B cell (primary cell): ENCODE measurements around the gene BAHCC1. TPM values are rescaled to one million over a fixed set of nuclear protein-coding genes. Genes with fewer than 3 reads are reported as not detected.

Experiments used
- ATAC-seq: fragments of 200-7000 bp; cut with Tn5 transposase; one replicate; pipeline ENCODE4 v1.10.0; 2021; ENCODE audit warnings: low read depth, mild to moderate bottlenecking, moderate number of reproducible peaks, moderate library complexity
- CTCF ChIA-PET: fragments of 350-600 bp; sonication (Branson Sonifier 250); formaldehyde crosslinking; loops from one replicate; lab custom pipeline; 2021; ENCODE audit warnings: antibody characterized with exemption, inconsistent platforms; lab: Charles Lee
- POLR2A ChIA-PET: fragments of 350-600 bp; sonication (Branson Sonifier 250); formaldehyde crosslinking; loops from one replicate; lab custom pipeline; 2021; ENCODE audit warnings: antibody characterized with exemption; lab: Charles Lee
- DNase-seq: peaks from one replicate; pipeline ENCODE4 v3.0.0; 2013
- H2AFZ ChIP-seq: 2 replicates; pipeline ENCODE4 v1.6.1; 2012; ENCODE audit warnings: mild to moderate bottlenecking, low read depth, low read length; ENCODE audit not compliant: insufficient read depth, poor library complexity, severe bottlenecking
- H3K27ac ChIP-seq, 2 donors: 1 replicate in 1 of 2; 2 replicates in 1 of 2; pipeline ENCODE4 v1.5.1; 2012 to 2013; ENCODE audit warnings: low read length in 2 of 2, mild to moderate bottlenecking in 2 of 2, moderate library complexity in 1 of 2
- H3K27me3 ChIP-seq, 4 experiments: fragments of 200-600 bp in 1 of 4; sonication (generic) in 1 of 4; replicated peaks in 1 of 4; 1 replicate in 2 of 4; 2 replicates in 2 of 4; pipeline versions ENCODE4 v1.6.1 to v1.7.0; 2013 to 2016; ENCODE audit warnings: low read length in 3 of 4, mild to moderate bottlenecking in 2 of 4, mixed read lengths in 1 of 4, moderate library complexity in 1 of 4; ENCODE audit not compliant: insufficient read depth in 4 of 4, control insufficient read depth in 3 of 4; ENCODE audit errors: control extremely low read depth in 1 of 4
- H3K36me3 ChIP-seq, 2 experiments: replicated peaks in 1 of 2; 1 replicate in 1 of 2; 2 replicates in 1 of 2; pipeline versions ENCODE4 v1.6.1 to v1.7.1; 2013; ENCODE audit warnings: low read length in 1 of 2; ENCODE audit not compliant: insufficient read depth in 2 of 2, control insufficient read depth in 1 of 2; ENCODE audit errors: control extremely low read depth in 1 of 2, extremely low read depth in 1 of 2
- H3K4me1 ChIP-seq, 2 donors: fragments of 200-600 bp in 1 of 2; sonication (generic) in 1 of 2; 1 replicate in 1 of 2; 2 replicates in 1 of 2; pipeline versions ENCODE4 v1.5.1 to v1.6.1; 2013 to 2017; ENCODE audit warnings: low read length in 2 of 2; ENCODE audit not compliant: control insufficient read depth in 2 of 2, insufficient read depth in 2 of 2
- H3K4me2 ChIP-seq: replicated peaks from 2 replicates; pipeline ENCODE3; 2012; ENCODE audit warnings: mild to moderate bottlenecking, low read depth, low read length; ENCODE audit not compliant: poor library complexity, severe bottlenecking
- H3K4me3 ChIP-seq, 5 experiments: fragments of 200-600 bp in 1 of 5; sonication (generic) in 1 of 5; 1 replicate in 3 of 5; 2 replicates in 2 of 5; pipeline versions ENCODE4 v1.5.1 to v1.7.0; 2011 to 2016; ENCODE audit warnings: low read length in 4 of 5, mild to moderate bottlenecking in 4 of 5, low read depth in 2 of 5, control low read depth in 1 of 5, moderate library complexity in 1 of 5; ENCODE audit not compliant: insufficient read depth in 1 of 5; ENCODE audit errors: control extremely low read depth in 1 of 5, extremely low read depth in 1 of 5
- H3K79me2 ChIP-seq: fragments of 200-600 bp; sonication (generic); one replicate; pipeline ENCODE4 v1.6.0; 2016; ENCODE audit warnings: low read length; ENCODE audit not compliant: control insufficient read depth, insufficient read depth
- H3K9ac ChIP-seq: fragments of 200-600 bp; sonication (generic); 2 replicates; pipeline ENCODE4 v1.6.1; 2017; ENCODE audit warnings: mild to moderate bottlenecking, low read length, moderate library complexity
- H3K9me3 ChIP-seq, 3 donors: one replicate each; pipeline versions ENCODE4 v1.6.1 to v1.7.1; 2013; ENCODE audit warnings: low read length in 2 of 3; ENCODE audit not compliant: control insufficient read depth in 2 of 3, insufficient read depth in 1 of 3; ENCODE audit errors: control extremely low read depth in 1 of 3
- H4K20me1 ChIP-seq: 2 replicates; pipeline ENCODE4 v1.6.0; 2012; ENCODE audit warnings: mild to moderate bottlenecking, low read length; ENCODE audit not compliant: insufficient read depth, control insufficient read depth, poor library complexity, severe bottlenecking
- H3K27ac Mint-ChIP-seq: one replicate; pipeline ENCODE4 v1.8.0; 2021; ENCODE audit warnings: mixed read lengths
- H3K27me3 Mint-ChIP-seq: one replicate; pipeline ENCODE4 v1.8.0; 2021; ENCODE audit warnings: mixed read lengths
- H3K4me1 Mint-ChIP-seq: one replicate; pipeline ENCODE4 v1.8.0; 2021; ENCODE audit warnings: mixed read lengths
- H3K4me3 Mint-ChIP-seq: one replicate; pipeline ENCODE4 v1.8.0; 2021; ENCODE audit warnings: mixed read lengths
- H3K9me3 Mint-ChIP-seq: one replicate; pipeline ENCODE4 v1.8.0; 2022; ENCODE audit warnings: mixed read lengths; ENCODE audit not compliant: insufficient read depth
- CTCF ChIP-seq: fragments of 200-600 bp; IDR thresholded peaks from one replicate; pipeline ENCODE4 v1.8.0; 2022; ENCODE audit warnings: antibody characterized with exemption, mild to moderate bottlenecking
- EZH2 ChIP-seq: IDR thresholded peaks from 2 replicates; pipeline ENCODE4 v1.6.1; 2012; ENCODE audit warnings: borderline replicate concordance, low read depth, mild to moderate bottlenecking, moderate library complexity, low read length; ENCODE audit not compliant: insufficient read depth, poor library complexity, severe bottlenecking
- WGBS: methylation state at CpG from one replicate; pipeline ENCODE4 v1.1.5; 2013; ENCODE audit warnings: missing lambda C conversion rate; ENCODE audit not compliant: insufficient coverage; 5-methylcytosine and 5-hydroxymethylcytosine counted together
- intact Hi-C: fragments of 100-400 bp; cut with micrococcal nuclease; formaldehyde crosslinking; loops from one replicate; pipeline ENCODE4 v1.10.0; 2022
- polyA plus RNA-seq: library from polyadenylated mRNA; depleted of rRNA; stranded (reverse); fragments of >200 nt; gene quantifications from 2 replicates; pipeline ENCODE4 v1.2.3, GENCODE V29; 2012
- total RNA-seq, 2 donors: library from RNA; stranded (reverse); fragments of 120-200 nt in 1 of 2; gene quantifications; 1 replicate in 1 of 2; 2 replicates in 1 of 2; pipeline versions ENCODE4 v1.2.3 to v1.2.4, GENCODE V29; 2013 to 2022

BAHCC1 gene
- total and polyA plus RNA-seq, 2 donors (not counting 1 experiment from before 2014, with no cell fraction given): 0.12 to 0.48 TPM

DNA sequence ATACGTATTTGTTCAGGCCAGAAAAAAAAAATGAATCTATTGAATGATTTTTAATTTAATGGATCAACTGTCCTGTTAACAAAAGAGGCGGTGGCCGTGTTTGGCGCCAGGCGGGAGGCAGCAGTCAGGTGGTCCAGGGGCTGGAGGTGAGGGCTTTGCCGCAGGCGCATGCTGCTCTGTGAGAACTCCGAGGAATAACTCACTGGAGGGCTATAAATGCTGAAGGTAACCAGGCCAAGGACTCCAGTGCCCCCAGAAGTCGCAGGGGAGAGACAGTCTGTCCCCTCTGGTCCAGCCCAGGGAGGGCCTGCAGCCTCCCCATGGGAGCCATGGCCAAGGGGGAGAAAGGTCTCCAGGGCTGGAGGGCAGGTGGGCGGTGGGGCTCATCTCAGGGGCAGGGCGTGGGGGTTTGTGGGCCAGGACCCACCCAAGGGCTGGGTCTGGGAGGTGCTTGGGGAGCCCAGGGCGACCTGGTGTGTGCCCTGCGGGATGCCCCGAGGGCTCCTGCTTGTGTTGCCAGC is 7.1 kb upstream of the BAHCC1 start:
- no peak overlapping the region for H3K9ac ChIP-seq
- CTCF ChIA-PET: no interaction called here
- H3K4me3 Mint-ChIP-seq: peak overlapping the region; percentile 48

More for the DNA sequence above, 7.1 kb upstream of the BAHCC1 start:
- peaks cover 0 to 27% (median 0%) of the 10 kb centered on the region in 3 donors for H3K9me3 ChIP-seq
- TF ChIP-seq CTCF (no peak), EZH2 (no peak)
- no peaks in the 10 kb centered on the region for H3K36me3 ChIP-seq
- H3K4me2 ChIP-seq: peak overlapping the region; percentile 97
- H3K4me1 Mint-ChIP-seq: peaks cover 2% of the 10 kb centered on the region
- peaks cover 19 to 21% of the 10 kb centered on the region in 2 donors for H3K4me1 ChIP-seq
- no peak overlapping the region for H3K4me3 ChIP-seq
- H2AFZ ChIP-seq: no peak overlapping the region
- peaks cover 46% of the 10 kb centered on the region for H3K27me3 Mint-ChIP-seq
- intact Hi-C loops: loop anchor here (5.0 kb wide), 1 partner anchor 91 kb away; the partner anchor contains the start of gene SLC38A10
- peak; percentile 27 for DNase-seq
- H3K9me3 Mint-ChIP-seq: no peaks in the 10 kb centered on the region
- WGBS: 83% methylated on average over 13 of the region's 14 CpGs
- no peak overlapping the region for H3K27ac ChIP-seq
- no peaks in the 10 kb centered on the region for H3K79me2 ChIP-seq
- H3K27ac Mint-ChIP-seq: no peak overlapping the region
- POLR2A ChIA-PET: no interaction called here
- no peak for ATAC-seq
- H3K27me3 ChIP-seq: peaks cover 0 to 82% (median 37%) of the 10 kb centered on the region in 4 experiments
- peaks cover 9% of the 10 kb centered on the region for H4K20me1 ChIP-seq
